ENCODE results near the gene PPP1R27.

The PPP1R27 gene

DNA sequence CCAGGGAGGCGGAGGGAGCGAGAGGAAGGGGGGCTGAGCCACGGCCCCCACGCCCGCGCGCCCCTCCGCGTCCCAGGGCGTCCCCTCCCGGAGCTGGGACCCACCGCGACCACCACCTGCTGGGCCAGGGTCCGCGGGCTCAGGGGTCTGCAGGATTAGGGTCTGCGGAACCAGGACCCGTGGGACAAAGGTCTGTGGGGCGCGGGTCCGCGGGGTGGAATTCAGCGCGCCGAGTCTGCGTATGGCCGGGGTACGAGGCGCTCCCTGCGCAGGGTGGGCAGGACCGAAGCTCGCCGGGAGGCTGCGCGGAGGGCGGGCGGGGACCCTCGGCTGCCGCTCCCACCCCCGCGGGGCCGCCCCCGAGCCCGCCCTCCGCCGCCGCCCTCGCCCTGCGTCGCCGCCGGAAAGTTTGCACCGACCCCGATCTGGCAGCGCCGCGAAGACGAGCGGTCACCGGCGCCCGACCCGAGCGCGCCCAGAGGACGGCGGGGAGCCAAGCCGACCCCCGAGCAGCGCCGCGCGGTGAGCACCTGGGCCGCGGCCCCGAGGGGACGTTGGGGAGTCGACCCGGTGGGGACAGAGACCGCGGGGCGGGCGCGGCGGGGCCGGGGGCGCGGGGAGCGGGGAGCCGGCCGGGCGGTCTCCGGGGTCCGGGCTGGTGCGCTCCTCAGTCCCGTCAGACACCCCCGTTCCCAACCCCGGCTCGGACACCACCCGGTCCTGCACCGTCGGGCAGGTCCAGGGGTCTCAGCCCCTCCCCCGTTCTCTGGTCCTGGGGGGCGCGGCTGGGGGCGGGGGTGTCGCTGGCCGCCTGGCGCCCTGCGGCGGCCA lies 30.9 kb downstream of the PPP1R27 start, which contains the start of gene GCGR:
Gene GCGR, plus strand, starts transcription at position 423 of the 831 bp plus-strand sequence. CDS start 4,869 bp downstream, outside the sequence.
- DNase-seq: no peak

DNA sequence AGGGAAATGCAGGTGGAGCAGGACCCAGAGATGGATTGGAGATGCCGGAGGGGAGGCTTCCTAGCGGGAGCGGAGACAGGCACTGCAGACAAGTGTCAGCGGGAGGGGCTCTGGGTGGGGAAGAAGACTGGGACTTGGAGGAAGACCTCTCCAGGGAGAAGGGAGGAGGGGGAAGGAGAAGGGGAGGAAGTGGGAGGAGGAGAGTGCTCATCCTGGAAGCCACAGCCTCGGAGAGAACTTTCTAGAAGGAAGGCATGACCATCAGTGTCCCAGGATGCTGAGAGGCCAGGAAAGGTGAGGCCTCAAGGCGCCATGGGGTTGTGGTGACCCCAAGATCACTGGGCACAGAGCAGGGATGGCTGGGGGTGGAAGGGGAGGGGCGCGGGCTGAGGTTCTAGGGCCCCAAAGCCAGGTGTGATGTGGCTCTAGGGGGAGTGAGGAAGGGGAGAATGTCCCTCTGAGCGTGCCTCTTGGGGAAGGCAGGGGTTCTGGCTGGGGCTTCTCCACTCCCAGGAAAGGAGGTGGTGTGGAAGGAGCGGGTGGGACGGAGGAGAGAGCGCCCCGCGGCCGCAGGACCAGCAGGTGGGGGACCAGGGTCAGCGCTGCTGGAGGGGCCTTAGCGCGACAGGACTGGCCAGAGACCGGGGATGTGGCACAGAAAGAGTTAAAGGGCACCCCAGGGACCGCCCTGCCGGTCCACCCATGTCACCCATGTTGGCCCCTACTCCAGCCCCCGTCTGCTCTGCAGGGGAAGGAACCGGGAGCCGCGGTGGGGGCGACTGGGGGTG lies 31.8 kb downstream of the PPP1R27 start:
- DNase-seq: no peak

DNA sequence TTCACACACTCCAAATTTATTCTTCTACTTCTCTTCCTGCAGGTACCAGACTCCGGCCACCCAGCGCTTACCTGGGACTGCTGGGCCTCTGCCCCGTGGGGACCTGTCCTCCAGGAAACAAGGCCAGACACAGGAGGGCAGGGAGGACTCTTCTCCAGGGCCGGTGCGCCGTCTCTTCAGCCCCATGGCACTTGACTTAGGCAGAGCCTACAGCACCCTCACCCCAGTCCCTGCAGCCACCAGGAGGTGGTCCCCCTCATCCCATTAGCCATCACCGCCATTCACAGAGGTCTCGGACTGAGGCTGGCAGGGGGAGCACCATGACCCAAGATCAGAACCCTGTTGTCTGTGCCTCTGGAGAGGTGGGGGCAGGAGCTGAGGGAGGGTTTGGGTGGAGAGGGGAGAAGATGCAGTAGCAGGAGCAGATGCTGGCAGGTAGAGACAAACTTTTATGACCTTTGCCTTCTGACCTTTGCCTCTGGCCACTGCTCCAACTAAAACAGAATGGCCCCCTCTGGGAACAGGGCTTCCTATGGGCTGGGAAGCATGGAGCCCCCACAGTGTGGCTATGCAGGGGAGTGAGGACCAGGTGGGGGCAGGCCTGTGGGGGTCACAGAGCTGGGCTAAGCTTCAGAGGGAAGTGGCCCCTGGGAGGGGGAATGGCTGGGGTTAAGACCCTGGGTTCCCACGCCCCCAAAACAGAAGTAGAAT lies 32.6 kb downstream of the PPP1R27 start:
- no peak for DNase-seq

DNA sequence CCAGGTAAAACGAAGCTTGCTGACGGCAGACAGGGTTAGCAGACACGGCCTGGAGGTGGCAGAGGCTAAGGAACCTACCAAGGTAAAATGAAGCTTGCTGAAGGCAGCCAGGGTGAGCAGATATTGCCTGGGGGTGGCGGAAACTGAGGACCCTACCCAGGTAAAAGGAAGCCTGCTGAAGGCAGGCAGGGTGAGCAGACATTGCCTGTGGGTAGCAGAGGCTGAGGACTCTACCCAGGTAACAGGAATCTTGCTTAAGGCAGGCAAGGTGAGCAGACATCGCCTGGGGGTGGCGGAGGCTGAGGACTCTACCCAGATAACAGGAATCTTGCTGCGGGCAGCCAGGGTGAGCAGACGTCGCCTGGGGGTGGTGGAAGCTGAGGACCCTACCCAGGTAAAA lies 33.5 kb downstream of the PPP1R27 start:
- DNase-seq: no peak

DNA sequence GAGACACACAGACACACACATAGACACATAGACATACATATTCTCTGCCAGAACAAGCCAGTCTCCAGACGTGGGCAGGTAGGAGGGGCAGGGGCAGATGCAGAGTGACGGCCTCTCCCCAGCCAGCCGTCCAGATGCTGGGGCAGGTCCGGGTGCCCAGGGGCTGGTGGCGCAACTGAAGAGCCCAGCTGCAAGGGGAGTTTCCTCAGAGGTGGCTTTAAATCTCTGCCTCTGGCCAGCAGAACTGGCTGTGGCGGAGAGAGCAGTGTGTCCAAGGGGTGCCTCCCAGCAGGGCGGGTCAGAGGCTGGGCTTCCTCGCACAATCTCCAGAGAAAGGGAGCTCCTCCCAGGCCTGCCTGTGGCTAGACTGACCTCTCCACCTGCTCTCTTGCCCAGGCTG lies 40.3 kb downstream of the PPP1R27 start:
- DNase-seq: no peak

DNA sequence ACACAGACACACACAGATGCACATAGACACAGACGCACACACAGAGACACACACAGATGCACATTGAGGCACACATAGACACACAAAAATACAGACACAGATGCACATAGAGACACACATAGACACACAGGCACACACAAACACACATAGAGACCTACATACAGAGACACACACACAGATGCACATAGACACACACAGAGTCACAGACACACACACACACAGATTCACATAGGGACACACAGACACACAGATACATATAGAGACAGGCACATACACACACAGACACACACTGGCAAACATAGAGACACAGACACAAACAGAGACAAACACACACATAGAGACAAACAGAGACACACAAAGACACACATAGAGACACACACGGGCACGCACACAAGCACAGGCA lies 40.8 kb downstream of the PPP1R27 start:
- DNase-seq: no peak

DNA sequence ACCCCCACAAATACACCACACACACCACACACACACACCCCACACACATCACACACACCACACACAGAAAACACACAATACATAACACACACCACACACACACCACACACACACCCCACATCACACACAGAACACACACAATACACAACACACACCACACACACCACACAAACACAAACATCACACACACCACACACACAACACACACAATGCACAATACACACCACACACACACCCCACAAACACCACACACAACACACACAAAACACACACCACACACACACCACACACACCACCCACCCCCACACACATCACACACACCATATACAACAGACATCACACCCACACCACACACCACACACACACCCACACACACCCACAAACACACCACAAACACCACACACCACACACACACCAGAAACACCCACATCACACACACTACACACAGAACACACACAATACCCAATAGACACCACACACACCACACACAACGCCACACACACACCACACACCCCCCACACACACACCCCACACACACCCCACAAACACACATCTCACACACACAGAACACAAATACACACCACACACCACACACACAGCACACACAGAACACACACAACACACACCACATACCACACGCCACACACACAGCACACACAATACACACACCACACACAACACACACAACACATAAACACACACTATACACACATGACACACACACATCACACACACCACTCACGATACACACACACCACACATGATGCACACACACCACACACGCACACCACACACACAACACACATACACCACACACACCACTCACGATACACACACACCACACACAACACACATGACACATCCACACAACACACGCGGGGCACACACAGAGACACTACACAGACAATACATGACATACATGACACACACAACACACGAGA lies 41.9 kb downstream of the PPP1R27 start:
- no peak for DNase-seq
